ENCODE data around the gene ZMYM5.
"Not testable (repeated sequence)": the region's sequence is repeated elsewhere in the genome, so short reads cannot be mapped to it uniquely, and the experiment has no call there.

Gene ZMYM5

GRCh38 chr13:19822673-19823072, 40.8 kb downstream of the ZMYM5 start:
- no peak for DNase-seq (ENCODE audit: low read depth in 2 of 2)

DNA sequence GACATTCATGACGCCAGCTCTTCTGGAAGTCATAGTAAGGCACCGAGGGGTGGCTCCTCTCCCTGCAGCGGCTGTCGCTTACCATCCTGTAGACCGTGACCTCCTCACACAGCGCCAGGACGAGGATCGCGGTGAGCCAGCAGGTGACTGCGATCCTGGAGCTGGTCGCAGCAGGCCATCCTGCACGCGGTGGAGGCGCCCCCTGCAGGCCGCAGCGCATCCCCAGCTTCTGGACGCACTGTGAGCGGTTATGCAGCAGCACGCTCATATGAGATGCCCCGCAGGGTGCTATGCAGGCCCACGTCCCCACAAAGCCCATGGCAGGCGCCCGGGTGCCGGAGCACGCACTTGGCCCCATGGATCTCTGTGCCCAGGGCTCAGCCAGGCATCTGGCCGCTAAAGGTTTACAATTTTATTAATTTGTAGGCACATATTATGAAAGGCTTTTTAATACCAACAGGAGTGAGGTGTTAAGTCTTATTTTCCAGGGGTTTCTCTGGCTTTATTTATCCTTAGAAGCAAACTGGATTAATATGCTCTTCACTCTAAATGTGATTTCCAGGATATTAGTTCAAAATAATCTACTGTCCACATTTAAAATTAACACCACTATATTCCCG, 45.1 kb downstream of the ZMYM5 start:
- no peak for DNase-seq (ENCODE audit: low read depth in 2 of 2)

- no peak for DNase-seq (ENCODE audit: low read depth in 2 of 2)
These were observed 45.8 kb downstream of the ZMYM5 start for GRCh38 chr13:19817510-19818158.

DNA sequence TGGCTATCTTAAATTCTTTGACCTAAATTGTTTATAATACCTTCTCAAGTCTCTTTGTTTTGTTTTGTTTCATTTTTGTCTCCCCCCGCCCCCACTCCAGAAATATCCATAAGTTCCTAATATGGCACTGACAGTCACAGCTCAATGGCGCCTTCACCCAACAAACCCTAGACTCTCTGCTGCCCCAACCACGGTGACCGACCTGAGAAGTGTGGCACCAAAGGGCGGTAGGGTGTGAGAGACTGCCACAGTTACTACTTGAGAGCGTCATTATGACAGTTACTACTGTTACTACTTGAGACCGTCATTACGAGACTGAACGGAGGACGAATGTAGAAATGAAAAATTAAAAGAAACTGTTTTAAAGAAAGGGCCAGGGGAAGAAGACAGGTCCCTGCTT, 46.3 kb downstream of the ZMYM5 start:
- DNase-seq (ENCODE audit: low read depth in 2 of 2), result no peak

DNA sequence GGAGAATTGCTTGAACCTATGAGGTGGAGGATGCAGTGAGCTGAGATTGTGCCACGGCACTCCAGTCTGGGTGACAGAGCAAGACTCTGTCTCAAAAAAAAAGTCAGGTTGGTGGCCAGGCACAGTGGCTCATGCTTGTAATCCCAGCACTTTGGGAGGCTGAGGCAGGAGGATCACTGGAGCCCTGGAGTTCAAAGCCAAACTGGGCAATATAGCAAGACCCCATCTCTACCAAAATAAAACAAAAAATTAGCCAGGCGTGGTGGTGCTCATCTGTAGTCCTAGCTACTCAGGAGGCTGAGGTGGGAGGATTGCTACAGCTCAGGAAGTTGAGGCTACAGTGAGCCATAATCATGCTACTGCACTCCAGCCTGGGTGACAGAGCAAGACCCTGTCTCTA, 47.6 kb downstream of the ZMYM5 start:
- not testable (repeated sequence) for DNase-seq (ENCODE audit: low read depth in 2 of 2)

GRCh38 chr13:19810996-19811881, 52.2 kb downstream of the ZMYM5 start:
- no peak for DNase-seq (ENCODE audit: low read depth in 2 of 2)

DNA sequence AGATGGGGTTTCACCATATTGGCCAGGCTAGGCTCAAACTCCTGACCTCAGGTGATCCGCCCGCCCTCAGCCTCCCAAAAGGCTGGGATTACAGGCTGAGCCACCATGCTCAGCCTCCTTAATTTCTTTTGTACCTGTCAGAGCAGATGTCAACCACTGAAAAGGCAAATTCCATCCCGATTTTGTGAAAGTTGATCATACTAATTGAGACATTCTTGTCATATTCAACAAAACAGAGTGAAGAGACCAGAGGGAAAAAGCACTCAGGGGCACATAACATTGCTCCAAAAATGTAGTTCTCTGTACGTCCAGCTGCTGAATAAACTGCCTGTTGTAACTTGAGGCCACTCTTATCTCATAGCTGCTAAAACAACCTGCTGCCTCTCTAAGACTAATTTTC, 53.3 kb downstream of the ZMYM5 start:
- no peak for DNase-seq (ENCODE audit: low read depth in 2 of 2)

- no peak for DNase-seq (ENCODE audit: low read depth in 2 of 2)
These were observed 57.7 kb downstream of the ZMYM5 start for GRCh38 chr13:19805765-19806164.

DNA sequence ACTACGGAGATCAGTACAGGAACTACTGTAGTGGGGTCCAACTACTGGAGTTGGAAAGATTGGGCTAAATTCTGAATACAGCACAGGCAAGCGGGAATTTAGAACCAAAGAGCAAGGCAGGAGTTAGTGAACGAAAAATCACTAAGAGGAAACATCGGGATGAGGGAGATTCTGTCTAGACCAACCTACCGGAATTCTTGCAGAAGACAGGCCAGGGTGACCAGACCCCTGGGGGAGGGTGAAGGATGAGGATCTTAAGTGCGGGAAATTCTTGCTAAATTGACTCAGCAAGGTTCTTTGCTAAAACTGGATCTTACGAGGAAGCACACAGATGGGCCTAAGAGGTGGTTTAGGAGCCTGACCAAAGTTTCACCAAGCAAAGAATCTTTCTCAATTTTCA, 67.5 kb downstream of the ZMYM5 start:
- DNase-seq (ENCODE audit: low read depth in 2 of 2), result no peak

DNA sequence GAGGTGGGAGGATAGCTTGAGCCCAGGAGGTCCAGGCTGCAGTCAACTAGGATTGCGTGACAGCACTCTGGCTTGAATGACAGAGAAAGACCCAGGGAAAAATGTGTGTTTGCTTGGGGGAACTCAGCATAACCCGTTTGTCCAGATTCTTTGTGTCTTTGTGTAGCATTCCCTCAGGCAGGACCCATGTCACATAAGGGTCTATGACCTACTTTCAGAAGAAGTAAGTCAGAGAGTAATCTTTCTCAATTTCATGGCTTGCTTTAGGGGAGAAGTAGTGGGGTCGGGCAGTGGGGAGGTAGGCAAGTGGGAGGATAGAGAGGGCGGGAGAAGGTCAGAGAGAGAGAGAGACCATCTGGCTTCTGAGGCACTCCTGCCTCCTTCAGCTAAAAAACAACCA, 68.8 kb downstream of the ZMYM5 start:
- DNase-seq (ENCODE audit: low read depth in 2 of 2), result no peak

- DNase-seq (ENCODE audit: low read depth in 2 of 2), result no peak
These were observed 71.4 kb downstream of the ZMYM5 start for GRCh38 chr13:19791953-19792537.

- peak; percentile 91 to 92 for DNase-seq (ENCODE audit: low read depth in 2 of 2)
These were observed 80.4 kb downstream of the ZMYM5 start, which contains the start of gene PSPC1 for GRCh38 chr13:19782727-19783682. Gene PSPC1, minus strand, starts transcription at chr13:19782945. Its CDS starts 188 bp downstream, at chr13:19782757.

GRCh38 chr13:19782049-19782726, 81.3 kb downstream of the ZMYM5 start:
- peak; percentile 1 to 25 for DNase-seq (ENCODE audit: low read depth in 2 of 2)

GRCh38 chr13:19781526-19781925, 81.9 kb downstream of the ZMYM5 start:
- DNase-seq (ENCODE audit: low read depth in 2 of 2), result no peak

DNA sequence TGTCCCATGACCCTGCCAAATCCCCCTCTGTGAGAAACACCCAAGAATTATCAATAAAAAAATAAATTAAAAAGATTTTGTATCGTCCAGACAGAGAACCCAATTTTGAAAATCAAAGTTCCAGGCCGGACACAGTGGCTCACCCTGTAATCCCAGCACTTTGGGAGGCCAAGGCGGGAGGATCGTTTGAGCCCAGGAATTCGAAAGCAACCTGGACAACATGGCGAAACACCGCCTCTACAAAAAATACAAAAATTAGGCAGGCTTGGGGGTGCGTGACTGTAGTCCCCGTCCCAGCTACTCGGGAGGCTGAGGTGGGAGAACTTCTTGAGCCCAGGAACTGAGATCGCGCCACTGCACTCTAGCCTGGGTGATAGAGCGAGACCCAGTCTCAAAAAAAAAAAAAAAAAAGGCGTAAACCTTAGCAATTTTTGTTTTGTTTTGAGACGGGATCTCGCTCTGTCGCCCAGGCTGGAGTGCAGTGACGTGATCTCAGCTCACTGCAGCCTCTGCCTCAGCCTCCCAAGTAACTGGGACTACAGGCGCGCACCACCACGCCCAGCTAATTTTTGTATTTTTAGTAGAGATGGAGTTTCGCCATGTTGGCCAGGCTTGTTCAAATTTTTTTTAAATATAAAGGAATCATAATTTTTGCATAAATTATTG, 82.6 kb downstream of the ZMYM5 start:
- not testable (repeated sequence) for DNase-seq (ENCODE audit: low read depth in 2 of 2)

Measured in stimulated activated CD8-positive, alpha-beta memory T cell treated with anti-CD3 and anti-CD28 coated beads, Interleukin-7, amount 100 ng/mL, for 1 hour (primary cell).